ENCODE results near the gene ATP2C1.

The ATP2C1 gene

DNA sequence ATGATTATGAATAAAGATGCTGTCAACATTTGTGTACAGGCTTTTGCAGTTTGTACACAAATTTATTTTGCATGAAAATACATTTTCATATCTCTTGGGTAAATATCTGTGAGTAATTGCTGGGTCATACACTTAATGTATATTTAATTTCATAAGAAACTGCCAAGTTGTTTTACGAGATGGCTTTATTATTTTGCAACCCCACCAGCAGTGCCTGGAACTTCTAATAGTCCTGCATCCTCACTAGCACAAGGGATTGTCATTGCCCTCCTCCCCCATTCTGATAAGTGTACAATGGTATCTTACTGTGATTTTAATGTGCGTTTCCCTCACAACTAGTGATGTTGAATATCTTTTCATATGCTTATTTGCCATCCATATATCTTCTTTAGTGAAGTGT, 87.6 kb downstream of the ATP2C1 start:
- no peak for DNase-seq (ENCODE audit: low read depth, low spot score)
- Histone ChIP-seq H3K9me3 (ENCODE audit: low read depth, low read length) (no peaks in the 10 kb centered on the region), H3K9ac (ENCODE audit: insufficient read length) (no peak overlapping the region), H3K27ac (no peak overlapping the region), H3K36me3 (ENCODE audit: insufficient read depth, low read length) (peaks cover 41% of the 10 kb centered on the region), H3K4me3 (no peak overlapping the region)
- no peak for TF ChIP-seq EZH2 (IDR thresholded peaks at IDR 0.05)
- no peak for TF ChIP-seq POLR2AphosphoS5 (IDR thresholded peaks at IDR 0.05; ENCODE audit: borderline replicate concordance, low read depth, low read length)
- no peak for TF ChIP-seq FOXP2 (optimal IDR thresholded peaks at IDR 0.05; ENCODE audit: control extremely low read depth, extremely low read length, insufficient read depth)

DNA sequence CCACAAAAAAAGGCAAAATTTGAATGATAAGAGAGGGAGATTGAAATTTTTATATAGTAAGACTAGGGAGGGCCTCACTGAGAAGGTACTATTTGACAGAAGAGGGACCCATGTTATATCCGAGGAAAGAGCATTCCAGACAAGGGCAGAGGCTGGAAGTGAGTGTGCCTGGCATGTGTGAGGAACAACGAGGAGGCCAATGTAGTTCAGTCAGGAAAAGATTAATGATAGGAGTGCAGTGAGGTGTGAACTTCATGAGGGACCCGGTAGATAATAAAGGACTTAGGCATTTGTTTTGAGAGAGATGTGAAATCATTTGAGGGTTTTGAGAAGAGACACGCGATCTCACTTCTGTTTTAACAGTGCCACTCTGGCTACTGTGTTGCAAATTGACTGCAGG, 96.4 kb downstream of the ATP2C1 start:
- TF ChIP-seq FOXP2 (optimal IDR thresholded peaks at IDR 0.05; ENCODE audit: control extremely low read depth, extremely low read length, insufficient read depth) (no peak), EZH2 (IDR thresholded peaks at IDR 0.05) (no peak), POLR2AphosphoS5 (IDR thresholded peaks at IDR 0.05; ENCODE audit: borderline replicate concordance, low read depth, low read length) (no peak)
- peaks cover 32% of the 10 kb centered on the region for H3K36me3 ChIP-seq (ENCODE audit: insufficient read depth, low read length)
- no peak for DNase-seq (ENCODE audit: low read depth, low spot score)
- H3K9me3 ChIP-seq (ENCODE audit: low read depth, low read length), result no peaks in the 10 kb centered on the region
- H3K27ac ChIP-seq, result no peak overlapping the region
- no peak overlapping the region for H3K4me3 ChIP-seq
- H3K9ac ChIP-seq (ENCODE audit: insufficient read length), result no peak overlapping the region

DNA sequence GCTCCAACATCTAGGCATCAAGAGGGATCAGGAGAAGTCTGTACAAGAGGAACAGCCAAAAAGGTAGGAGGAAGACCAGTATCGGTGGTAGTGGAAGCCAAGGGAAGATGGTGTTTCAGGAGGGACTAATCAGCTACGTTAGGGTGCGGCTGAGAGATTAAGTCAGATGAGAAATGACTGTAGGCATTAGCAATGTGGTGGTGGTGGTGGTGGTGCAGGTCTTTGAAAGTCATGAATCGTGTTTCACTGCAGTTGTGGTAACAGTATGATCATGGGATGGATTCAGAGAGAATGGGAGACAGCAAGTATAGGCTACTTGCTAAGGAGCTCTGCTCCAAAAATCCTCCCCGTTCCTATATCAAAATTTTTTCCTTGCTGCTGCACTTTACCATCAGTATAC, 97.2 kb downstream of the ATP2C1 start:
- no peak for DNase-seq (ENCODE audit: low read depth, low spot score)
- peaks cover 37% of the 10 kb centered on the region for H3K36me3 ChIP-seq (ENCODE audit: insufficient read depth, low read length)
- no peak for TF ChIP-seq EZH2 (IDR thresholded peaks at IDR 0.05)
- no peak for TF ChIP-seq FOXP2 (optimal IDR thresholded peaks at IDR 0.05; ENCODE audit: control extremely low read depth, extremely low read length, insufficient read depth)
- no peak for TF ChIP-seq POLR2AphosphoS5 (IDR thresholded peaks at IDR 0.05; ENCODE audit: borderline replicate concordance, low read depth, low read length)
- H3K9ac ChIP-seq (ENCODE audit: insufficient read length), result no peak overlapping the region
- H3K4me3 ChIP-seq, result no peak overlapping the region
- no peak overlapping the region for H3K27ac ChIP-seq
- H3K9me3 ChIP-seq (ENCODE audit: low read depth, low read length), result no peaks in the 10 kb centered on the region

DNA sequence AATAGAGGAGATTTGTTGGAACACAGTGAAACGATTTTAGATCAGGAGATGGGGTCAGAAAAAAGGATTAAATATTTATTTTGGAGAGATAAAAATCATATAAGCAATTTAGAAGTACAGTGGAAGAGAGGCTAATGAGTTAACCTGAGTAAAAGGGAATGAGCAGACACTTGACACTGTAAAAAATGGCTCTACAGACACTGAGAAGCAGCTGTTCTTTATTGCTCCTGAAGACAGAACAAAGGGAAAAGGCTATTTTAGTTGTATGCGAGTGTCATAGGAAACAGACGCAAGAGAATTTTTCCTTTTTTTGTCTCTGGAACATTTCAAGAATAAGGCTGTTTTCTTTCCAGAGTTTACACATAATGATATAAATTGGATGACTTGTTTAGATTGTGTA, 98.5 kb downstream of the ATP2C1 start:
- Histone ChIP-seq H3K9ac (ENCODE audit: insufficient read length) (no peak overlapping the region), H3K27ac (no peak overlapping the region), H3K9me3 (ENCODE audit: low read depth, low read length) (no peaks in the 10 kb centered on the region), H3K4me3 (no peak overlapping the region), H3K36me3 (ENCODE audit: insufficient read depth, low read length) (peaks cover 44% of the 10 kb centered on the region)
- TF ChIP-seq FOXP2 (optimal IDR thresholded peaks at IDR 0.05; ENCODE audit: control extremely low read depth, extremely low read length, insufficient read depth), result no peak
- TF ChIP-seq EZH2 (IDR thresholded peaks at IDR 0.05), result no peak
- TF ChIP-seq POLR2AphosphoS5 (IDR thresholded peaks at IDR 0.05; ENCODE audit: borderline replicate concordance, low read depth, low read length), result no peak
- DNase-seq (ENCODE audit: low read depth, low spot score), result no peak

DNA sequence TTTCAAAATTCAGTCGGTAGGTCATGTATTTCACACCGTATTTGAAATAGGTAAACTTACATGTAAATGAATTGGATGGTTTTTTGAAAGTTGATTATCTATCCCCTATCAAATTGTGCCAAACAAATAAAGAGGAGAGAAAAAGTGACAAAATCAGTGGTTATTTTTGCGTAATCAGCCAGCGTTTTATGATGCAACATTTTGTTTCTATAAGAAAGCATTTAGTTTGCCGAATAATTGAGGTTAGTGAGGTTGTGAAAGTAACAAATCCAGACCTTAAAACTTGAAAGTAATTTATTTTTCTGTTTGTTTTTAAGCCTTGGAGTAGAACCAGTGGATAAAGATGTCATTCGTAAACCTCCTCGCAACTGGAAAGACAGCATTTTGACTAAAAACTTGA, 103.4 kb downstream of the ATP2C1 start:
- no peak for TF ChIP-seq EZH2 (IDR thresholded peaks at IDR 0.05)
- no peak for TF ChIP-seq POLR2AphosphoS5 (IDR thresholded peaks at IDR 0.05; ENCODE audit: borderline replicate concordance, low read depth, low read length)
- no peak for TF ChIP-seq FOXP2 (optimal IDR thresholded peaks at IDR 0.05; ENCODE audit: control extremely low read depth, extremely low read length, insufficient read depth)
- Histone ChIP-seq H3K4me3 (no peak overlapping the region), H3K9me3 (ENCODE audit: low read depth, low read length) (no peaks in the 10 kb centered on the region), H3K27ac (peak overlapping the region; percentile 69), H3K36me3 (ENCODE audit: insufficient read depth, low read length) (peaks cover 69% of the 10 kb centered on the region), H3K9ac (ENCODE audit: insufficient read length) (peak overlapping the region; percentile 8)
- DNase-seq (ENCODE audit: low read depth, low spot score), result no peak

DNA sequence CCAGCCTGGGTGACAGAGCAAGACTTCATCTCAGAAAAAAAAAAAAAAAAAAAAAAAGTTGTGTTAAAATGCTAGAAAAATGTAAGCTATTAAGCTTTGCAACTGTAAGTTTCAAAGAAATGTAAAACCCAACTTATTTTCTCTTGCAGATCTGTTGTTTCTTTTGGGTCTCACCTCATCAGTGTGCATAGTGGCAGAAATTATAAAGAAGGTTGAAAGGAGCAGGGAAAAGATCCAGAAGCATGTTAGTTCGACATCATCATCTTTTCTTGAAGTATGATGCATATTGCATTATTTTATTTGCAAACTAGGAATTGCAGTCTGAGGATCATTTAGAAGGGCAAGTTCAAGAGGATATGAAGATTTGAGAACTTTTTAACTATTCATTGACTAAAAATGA, 107.2 kb downstream of the ATP2C1 start:
- DNase-seq (ENCODE audit: low read depth, low spot score), result no peak
- TF ChIP-seq EZH2 (IDR thresholded peaks at IDR 0.05) (no peak), FOXP2 (optimal IDR thresholded peaks at IDR 0.05; ENCODE audit: control extremely low read depth, extremely low read length, insufficient read depth) (no peak), POLR2AphosphoS5 (IDR thresholded peaks at IDR 0.05; ENCODE audit: borderline replicate concordance, low read depth, low read length) (no peak)
- no peak overlapping the region for H3K9ac ChIP-seq (ENCODE audit: insufficient read length)
- H3K4me3 ChIP-seq, result no peak overlapping the region
- no peaks in the 10 kb centered on the region for H3K9me3 ChIP-seq (ENCODE audit: low read depth, low read length)
- H3K27ac ChIP-seq, result no peak overlapping the region
- H3K36me3 ChIP-seq (ENCODE audit: insufficient read depth, low read length), result peaks cover 63% of the 10 kb centered on the region

DNA sequence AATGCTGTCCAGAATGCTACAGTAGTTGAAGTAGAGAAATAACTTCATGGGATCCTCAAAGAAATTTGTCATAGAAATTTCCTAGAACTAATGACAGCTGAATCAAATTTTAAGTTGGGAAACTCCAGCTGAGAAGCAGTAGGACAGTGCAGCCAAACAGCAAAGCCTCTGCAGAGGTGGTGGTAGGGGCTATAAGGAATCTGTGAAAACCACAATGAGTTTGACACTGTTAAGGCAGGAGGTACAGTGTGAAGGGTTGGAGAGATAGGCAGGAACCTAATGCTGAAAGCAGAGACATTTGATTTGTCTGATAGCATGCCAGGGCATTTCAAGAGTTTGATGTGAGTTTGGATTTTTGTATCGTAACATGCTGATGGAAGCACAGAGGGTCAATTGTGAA, 110.7 kb downstream of the ATP2C1 start:
- Histone ChIP-seq H3K9me3 (ENCODE audit: low read depth, low read length) (no peaks in the 10 kb centered on the region), H3K9ac (ENCODE audit: insufficient read length) (no peak overlapping the region), H3K27ac (no peak overlapping the region), H3K4me3 (no peak overlapping the region), H3K36me3 (ENCODE audit: insufficient read depth, low read length) (peaks cover 47% of the 10 kb centered on the region)
- DNase-seq (ENCODE audit: low read depth, low spot score), result no peak
- no peak for TF ChIP-seq EZH2 (IDR thresholded peaks at IDR 0.05)
- no peak for TF ChIP-seq POLR2AphosphoS5 (IDR thresholded peaks at IDR 0.05; ENCODE audit: borderline replicate concordance, low read depth, low read length)
- no peak for TF ChIP-seq FOXP2 (optimal IDR thresholded peaks at IDR 0.05; ENCODE audit: control extremely low read depth, extremely low read length, insufficient read depth)

DNA sequence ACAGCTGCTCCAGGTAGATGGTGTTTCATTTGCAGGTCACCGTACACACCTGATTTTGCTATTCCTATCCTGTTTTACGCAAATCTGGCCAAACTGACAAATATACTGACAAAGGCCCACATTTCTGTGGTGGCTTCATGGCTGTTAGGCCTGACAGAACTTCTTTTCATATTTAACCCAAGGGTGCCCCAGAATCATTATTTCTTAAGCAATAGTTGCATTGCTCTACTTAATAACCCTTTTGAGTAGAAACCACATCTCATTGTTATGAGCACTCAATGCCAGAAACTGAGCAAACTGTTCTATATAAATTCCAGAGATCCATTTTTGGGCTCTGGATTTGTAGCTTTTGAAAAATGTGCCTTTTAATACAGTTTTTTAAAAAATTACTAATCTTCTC, 113.4 kb downstream of the ATP2C1 start:
- no peaks in the 10 kb centered on the region for H3K9me3 ChIP-seq (ENCODE audit: low read depth, low read length)
- no peak; the same call in 1 of the 2 replicates for TF ChIP-seq POLR2AphosphoS5 (IDR thresholded peaks at IDR 0.05; ENCODE audit: borderline replicate concordance, low read depth, low read length)
- TF ChIP-seq EZH2 (IDR thresholded peaks at IDR 0.05), result no peak
- TF ChIP-seq FOXP2 (optimal IDR thresholded peaks at IDR 0.05; ENCODE audit: control extremely low read depth, extremely low read length, insufficient read depth), result no peak
- H3K4me3 ChIP-seq, result no peak overlapping the region
- H3K27ac ChIP-seq, result no peak overlapping the region
- no peak for DNase-seq (ENCODE audit: low read depth, low spot score)
- peaks cover 45% of the 10 kb centered on the region for H3K36me3 ChIP-seq (ENCODE audit: insufficient read depth, low read length)
- H3K9ac ChIP-seq (ENCODE audit: insufficient read length), result no peak overlapping the region

DNA sequence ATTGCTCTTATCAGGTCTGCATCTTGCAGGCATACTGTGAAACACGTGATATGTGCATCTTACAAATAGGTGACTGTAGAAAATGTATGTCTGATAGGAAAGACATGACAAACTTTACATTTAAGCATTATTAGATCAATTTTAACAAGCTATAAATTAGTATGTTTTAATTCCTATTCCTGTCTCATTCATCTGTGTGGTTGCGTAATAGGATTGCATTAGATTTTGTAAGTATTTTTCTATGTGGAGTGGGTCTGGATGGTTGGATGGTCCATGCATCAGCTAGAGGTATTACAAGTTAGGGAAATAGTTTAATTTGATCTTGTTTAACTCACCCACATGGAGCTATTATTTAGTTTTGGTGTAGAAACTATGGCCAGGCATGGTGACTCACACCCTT, 113.9 kb downstream of the ATP2C1 start:
- Histone ChIP-seq H3K27ac (no peak overlapping the region), H3K9ac (ENCODE audit: insufficient read length) (no peak overlapping the region), H3K4me3 (no peak overlapping the region), H3K36me3 (ENCODE audit: insufficient read depth, low read length) (peaks cover 48% of the 10 kb centered on the region), H3K9me3 (ENCODE audit: low read depth, low read length) (no peaks in the 10 kb centered on the region)
- no peak for DNase-seq (ENCODE audit: low read depth, low spot score)
- no peak for TF ChIP-seq POLR2AphosphoS5 (IDR thresholded peaks at IDR 0.05; ENCODE audit: borderline replicate concordance, low read depth, low read length)
- TF ChIP-seq FOXP2 (optimal IDR thresholded peaks at IDR 0.05; ENCODE audit: control extremely low read depth, extremely low read length, insufficient read depth), result no peak
- TF ChIP-seq EZH2 (IDR thresholded peaks at IDR 0.05), result no peak
